IPS DF 6.9 (cell line): ENCODE measurements around the gene RBM15B.
"Not testable (repeated sequence)": the region's sequence is repeated elsewhere in the genome, so short reads cannot be mapped to it uniquely, and the experiment has no call there.

Experiments used
- DNase-seq: peaks from one replicate; pipeline ENCODE4 v3.0.0-alpha.2; 2013; ENCODE audit warnings: low read depth, low spot score
- H3K27ac ChIP-seq: one replicate; pipeline ENCODE4 v1.5.1; 2013; ENCODE audit warnings: low read length, control low read depth
- H3K27me3 ChIP-seq: 2 replicates; pipeline ENCODE4 v1.6.1; 2013; ENCODE audit warnings: mild to moderate bottlenecking, low read length; ENCODE audit not compliant: control insufficient read depth, insufficient read depth
- H3K36me3 ChIP-seq: 2 replicates; pipeline ENCODE4 v1.6.1; 2013; ENCODE audit warnings: low read length; ENCODE audit not compliant: control insufficient read depth, insufficient read depth
- H3K4me1 ChIP-seq: 2 replicates; pipeline ENCODE4 v1.6.1; 2013; ENCODE audit warnings: low read length; ENCODE audit not compliant: control insufficient read depth, insufficient read depth
- H3K4me3 ChIP-seq: 2 replicates; pipeline ENCODE4 v1.5.1; 2013; ENCODE audit warnings: mild to moderate bottlenecking, low read length
- H3K9me3 ChIP-seq: 2 replicates; pipeline ENCODE4 v1.6.1; 2013; ENCODE audit warnings: low read length, inconsistent platforms; ENCODE audit not compliant: control insufficient read depth, insufficient read depth
- WGBS: extraction: QIAGEN DNeasy Blood & Tissue Kit; methylation state at CpG from one replicate; pipeline ENCODE4 v1.1.7; 2013; ENCODE audit warnings: mixed read lengths, missing lambda C conversion rate; ENCODE audit not compliant: insufficient read length, insufficient coverage; 5-methylcytosine and 5-hydroxymethylcytosine counted together

The RBM15B gene

GRCh38 chr3:51384726-51385473 is 6.2 kb upstream of the RBM15B start, which contains the start of gene MANF:
MANF (plus strand) TSS chr3:51385291; CDS start chr3:51385343, 52 bp downstream.
- H3K9me3 ChIP-seq, result no peaks in the 10 kb centered on the region
- H3K4me1 ChIP-seq, result no peaks in the 10 kb centered on the region
- no peak within 1 kb of the TSS for H3K27ac ChIP-seq
- WGBS, result no CpG with 5 or more reads among the region's 65 CpGs
- H3K36me3 ChIP-seq, result peaks cover 11% of the 10 kb centered on the region
- H3K27me3 ChIP-seq, result no peaks in the 10 kb centered on the region
- DNase-seq, result peak; percentile 91
- H3K4me3 ChIP-seq, result peak within 1 kb of the TSS; percentile 60

GRCh38 chr3:51385621-51386091 is 5.4 kb upstream of the RBM15B start:
- Histone ChIP-seq H3K4me1 (no peaks in the 10 kb centered on the region), H3K27me3 (no peaks in the 10 kb centered on the region), H3K27ac (no peak overlapping the region), H3K4me3 (peak overlapping the region; percentile 60), H3K9me3 (no peaks in the 10 kb centered on the region), H3K36me3 (peaks cover 11% of the 10 kb centered on the region)
- no CpG with 5 or more reads among the region's 18 CpGs for WGBS
- DNase-seq, result no peak

- Histone ChIP-seq H3K27me3 (no peaks in the 10 kb centered on the region), H3K27ac (no peak overlapping the region), H3K36me3 (peaks cover 10% of the 10 kb centered on the region), H3K4me1 (no peaks in the 10 kb centered on the region), H3K9me3 (no peaks in the 10 kb centered on the region), H3K4me3 (peak overlapping the region; percentile 60; the same call in 1 of the 2 replicates)
- DNase-seq, result no peak
- no CpG with 5 or more reads among the region's 8 CpGs for WGBS
Measured at GRCh38 chr3:51386159-51386851, 4.8 kb upstream of the RBM15B start.

- no peak for DNase-seq
- Histone ChIP-seq H3K9me3 (no peaks in the 10 kb centered on the region), H3K36me3 (peaks cover 9% of the 10 kb centered on the region), H3K27me3 (no peaks in the 10 kb centered on the region), H3K4me1 (no peaks in the 10 kb centered on the region), H3K27ac (no peak overlapping the region), H3K4me3 (no peak overlapping the region)
- no CpG with 5 or more reads among the region's 5 CpGs for WGBS
Measured at GRCh38 chr3:51386852-51387229, 4.2 kb upstream of the RBM15B start.

- H3K4me3 ChIP-seq, H3K4me1 ChIP-seq, H3K9me3 ChIP-seq, H3K27ac ChIP-seq, DNase-seq, H3K27me3 ChIP-seq: not testable (repeated sequence)
- no CpG with 5 or more reads among the region's 6 CpGs for WGBS
- peaks cover 13% of the 10 kb centered on the region for H3K36me3 ChIP-seq
Measured at GRCh38 chr3:51387281-51387680, 3.8 kb upstream of the RBM15B start.

- H3K27me3 ChIP-seq, result no peaks in the 10 kb centered on the region
- peaks cover 25% of the 10 kb centered on the region for H3K36me3 ChIP-seq
- WGBS, result no CpG with 5 or more reads among the region's 6 CpGs
- no peaks in the 10 kb centered on the region for H3K4me1 ChIP-seq
- DNase-seq, result no peak
- H3K27ac ChIP-seq, result no peak overlapping the region
- H3K4me3 ChIP-seq, result no peak overlapping the region
- H3K9me3 ChIP-seq, result no peaks in the 10 kb centered on the region
Measured at GRCh38 chr3:51388286-51389029, 2.6 kb upstream of the RBM15B start.

GRCh38 chr3:51389423-51390183 is 1.5 kb upstream of the RBM15B start:
- Histone ChIP-seq H3K4me3 (no peak overlapping the region), H3K36me3 (peaks cover 33% of the 10 kb centered on the region), H3K9me3 (no peaks in the 10 kb centered on the region), H3K27ac (no peak overlapping the region), H3K4me1 (no peaks in the 10 kb centered on the region), H3K27me3 (no peaks in the 10 kb centered on the region)
- no peak for DNase-seq
- WGBS, result no CpG with 5 or more reads among the region's 6 CpGs

- Histone ChIP-seq H3K9me3 (no peaks in the 10 kb centered on the region), H3K4me3 (no peak overlapping the region; the same call in 1 of the 2 replicates), H3K27me3 (no peaks in the 10 kb centered on the region), H3K36me3 (peaks cover 38% of the 10 kb centered on the region), H3K4me1 (no peaks in the 10 kb centered on the region), H3K27ac (no peak overlapping the region)
- peak; percentile 78 for DNase-seq
- WGBS, result no CpG with 5 or more reads among the region's 29 CpGs
Measured at GRCh38 chr3:51390246-51391074, 625 bp upstream of the RBM15B start.

GRCh38 chr3:51391566-51392354 is 675 bp downstream of the RBM15B start:
- no peak for DNase-seq
- Histone ChIP-seq H3K4me1 (no peaks in the 10 kb centered on the region), H3K36me3 (peaks cover 48% of the 10 kb centered on the region), H3K27ac (no peak overlapping the region), H3K27me3 (no peaks in the 10 kb centered on the region), H3K4me3 (peak overlapping the region; percentile 75), H3K9me3 (no peaks in the 10 kb centered on the region)
- WGBS, result no CpG with 5 or more reads among the region's 115 CpGs
